NOMO-1 treated with dmso at 0.1 percent for 144 hours (cell line): ENCODE data around the gene OR2T34.
"Not testable (repeated sequence)": the region's sequence is repeated elsewhere in the genome, so short reads cannot be mapped to it uniquely, and the experiment has no call there.

Experiments
- DNase-seq: peaks from one replicate; lab custom pipeline; 2025; ENCODE audit not compliant: unreplicated experiment; lab: John Stamatoyannopoulos, UW

Gene OR2T34

DNA sequence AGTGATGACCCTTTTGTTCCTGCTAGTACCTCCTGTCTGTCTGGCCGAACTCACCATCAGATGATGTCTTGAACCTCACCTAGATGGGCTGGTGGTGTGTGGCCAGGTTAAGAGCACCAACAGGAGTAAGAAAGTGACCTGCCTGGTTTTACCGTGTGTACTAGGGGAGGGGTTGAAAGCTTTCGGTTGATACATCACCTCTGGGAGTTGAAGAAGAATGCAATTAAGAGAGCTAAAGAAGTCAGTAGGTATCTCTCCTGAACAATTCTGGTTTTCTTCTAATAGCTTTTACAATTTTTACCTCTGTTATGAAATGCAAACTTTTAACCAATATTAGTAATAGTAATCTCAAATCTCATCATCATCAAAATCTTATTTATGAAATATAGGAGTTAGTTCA, 11.9 kb downstream of the OR2T34 start, which contains the start of gene OR2T29:
Gene OR2T29 (minus strand): TSS at position 101 of the 400 bp plus-strand sequence. CDS start 3,281 bp downstream, outside the sequence.
- DNase-seq: not testable (repeated sequence)

DNA sequence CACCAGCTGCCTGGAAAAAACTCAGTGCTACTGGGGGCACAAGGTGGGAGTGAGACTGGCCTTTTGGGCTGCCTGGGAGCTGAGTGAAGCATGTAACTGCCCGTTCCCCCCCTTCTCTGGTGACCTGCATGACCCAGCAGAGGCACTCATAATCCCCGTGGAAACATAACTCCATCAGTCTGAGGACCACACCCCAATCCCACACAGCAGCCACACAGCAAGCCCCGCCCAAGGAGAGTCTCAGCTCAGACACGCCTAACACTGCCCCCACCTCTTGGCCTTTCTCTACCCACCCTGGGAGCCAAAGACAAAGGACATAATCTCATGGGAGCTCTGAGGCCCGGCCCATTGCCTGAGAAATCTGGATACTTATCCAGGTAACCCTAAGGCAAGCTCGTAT, 23.5 kb downstream of the OR2T34 start:
- DNase-seq: not testable (repeated sequence)

DNA sequence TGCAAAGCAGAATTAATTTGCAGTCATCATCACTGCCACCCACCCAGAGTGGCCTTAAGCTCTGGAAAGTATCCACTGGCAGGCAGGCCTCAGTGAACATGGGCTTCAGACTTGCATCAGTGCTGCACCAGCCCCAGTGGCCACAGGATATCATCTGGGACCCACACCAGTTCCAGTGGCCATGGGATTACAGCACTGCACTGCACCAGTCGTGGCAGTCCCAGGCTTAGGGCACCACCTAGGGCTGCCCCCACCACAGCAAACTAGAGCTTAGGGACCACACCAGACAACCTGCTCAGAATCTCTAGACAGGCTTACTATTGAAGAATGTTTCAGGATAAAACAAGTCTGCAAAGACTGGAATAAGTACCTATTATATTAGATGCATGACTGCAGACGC, 27.2 kb downstream of the OR2T34 start:
- not testable (repeated sequence) for DNase-seq

DNA sequence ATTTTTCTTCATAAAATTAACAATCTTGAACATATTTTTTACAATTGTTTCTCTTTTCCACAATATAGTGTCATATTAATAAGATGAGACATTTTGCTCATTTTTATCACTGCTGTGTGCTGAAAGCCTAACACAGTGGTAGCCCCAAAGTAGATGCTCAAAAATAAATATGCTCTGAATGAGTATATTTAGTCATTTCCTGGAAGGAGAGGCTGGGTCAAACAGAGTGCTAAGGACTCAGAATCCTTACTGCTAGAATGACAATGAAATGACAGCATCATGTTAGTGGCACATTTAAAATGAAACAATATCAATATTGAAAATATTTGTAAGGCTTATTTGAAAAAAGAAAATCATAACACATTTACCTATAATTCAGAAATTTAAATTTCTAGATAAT, 37.1 kb downstream of the OR2T34 start:
- DNase-seq: not testable (repeated sequence)
